ENCODE results near the gene RANBP9. TPM values are rescaled to one million over a fixed set of nuclear protein-coding genes. Genes with fewer than 3 reads are reported as not detected.

RANBP9 gene
- total RNA-seq, 4 donors from 2014 or later, result 28.8 to 35.6 (median 32.3) TPM

DNA sequence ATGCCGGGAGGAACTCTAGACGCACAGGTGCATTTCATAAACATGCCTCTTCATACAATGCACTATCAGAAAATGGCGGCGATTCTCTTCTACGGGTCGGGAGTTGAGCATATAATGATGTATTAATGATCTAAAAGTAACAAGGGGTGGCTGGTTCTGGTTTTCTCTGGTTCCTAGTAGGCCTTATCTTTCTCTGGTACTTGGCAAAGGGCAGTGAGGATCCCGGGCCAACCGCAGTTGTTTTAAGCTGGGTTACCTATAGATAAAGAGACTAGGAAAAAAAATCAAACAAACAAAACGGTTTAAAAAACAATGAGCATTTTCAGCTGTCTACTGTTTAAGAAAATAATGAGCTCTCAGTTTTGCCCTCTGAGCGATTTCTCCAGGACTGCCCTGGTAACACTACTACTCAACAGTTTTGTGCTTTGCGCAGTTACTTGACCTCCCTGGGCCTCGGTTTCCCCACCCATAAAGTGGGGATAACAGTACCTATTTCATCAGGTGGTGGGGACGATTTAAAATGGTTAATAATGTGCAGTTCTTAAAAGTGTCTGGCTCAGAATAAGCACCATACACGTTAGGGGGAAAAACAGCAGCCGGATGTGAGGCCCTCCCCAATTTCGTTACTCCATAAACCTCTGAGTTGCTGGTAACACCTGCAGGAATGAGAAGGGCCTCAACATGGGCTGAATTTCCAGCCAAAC is 138.5 kb downstream of the RANBP9 start:
- ATAC-seq (ENCODE audit: low FRiP score) (no peak), DNase-seq (ENCODE audit: low spot score) (no peak)
- TF ChIP-seq, protein P1, sequence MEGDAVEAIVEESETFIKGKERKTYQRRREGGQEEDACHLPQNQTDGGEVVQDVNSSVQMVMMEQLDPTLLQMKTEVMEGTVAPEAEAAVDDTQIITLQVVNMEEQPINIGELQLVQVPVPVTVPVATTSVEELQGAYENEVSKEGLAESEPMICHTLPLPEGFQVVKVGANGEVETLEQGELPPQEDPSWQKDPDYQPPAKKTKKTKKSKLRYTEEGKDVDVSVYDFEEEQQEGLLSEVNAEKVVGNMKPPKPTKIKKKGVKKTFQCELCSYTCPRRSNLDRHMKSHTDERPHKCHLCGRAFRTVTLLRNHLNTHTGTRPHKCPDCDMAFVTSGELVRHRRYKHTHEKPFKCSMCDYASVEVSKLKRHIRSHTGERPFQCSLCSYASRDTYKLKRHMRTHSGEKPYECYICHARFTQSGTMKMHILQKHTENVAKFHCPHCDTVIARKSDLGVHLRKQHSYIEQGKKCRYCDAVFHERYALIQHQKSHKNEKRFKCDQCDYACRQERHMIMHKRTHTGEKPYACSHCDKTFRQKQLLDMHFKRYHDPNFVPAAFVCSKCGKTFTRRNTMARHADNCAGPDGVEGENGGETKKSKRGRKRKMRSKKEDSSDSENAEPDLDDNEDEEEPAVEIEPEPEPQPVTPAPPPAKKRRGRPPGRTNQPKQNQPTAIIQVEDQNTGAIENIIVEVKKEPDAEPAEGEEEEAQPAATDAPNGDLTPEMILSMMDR (IDR thresholded peaks at IDR 0.05), result no peak

DNA sequence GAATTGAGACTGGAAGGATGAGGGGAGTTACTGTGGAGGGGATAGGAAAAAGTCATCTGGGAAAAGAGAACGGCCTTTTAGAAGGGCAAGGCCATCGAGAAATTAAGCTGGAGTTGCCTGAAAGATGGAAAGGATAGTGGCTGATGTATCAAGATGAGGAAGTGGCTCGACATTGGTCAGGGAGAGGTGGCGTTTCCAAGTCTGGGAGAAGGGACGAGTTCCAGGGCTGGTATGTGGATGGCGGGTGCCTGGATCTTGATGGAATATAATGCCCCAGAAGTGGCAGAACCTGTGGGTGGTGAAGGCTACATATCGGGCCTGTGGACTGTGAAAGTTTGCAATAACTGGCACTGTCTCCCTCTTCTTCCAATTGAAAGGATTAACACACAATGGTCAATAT is 139.4 kb downstream of the RANBP9 start:
- no peak for ATAC-seq (ENCODE audit: low FRiP score)
- TF ChIP-seq, protein P1 (IDR thresholded peaks at IDR 0.05), result no peak
- DNase-seq (ENCODE audit: low spot score), result no peak

Other genes starting within 250 kb of the RANBP9 start
- gene GFOD1, start 224.2 kb downstream of the RANBP9 start, total RNA-seq, result 10 to 100 TPM; 12.2 to 78.2 (median 45.7) TPM
- gene SIRT5, start 137.2 kb downstream of the RANBP9 start, total RNA-seq, result 10 to 100 TPM in 2 of 4 donors, 1 to 10 TPM in 2; 6.0 to 16.9 (median 9.7) TPM
- gene NOL7, start 96.5 kb downstream of the RANBP9 start, total RNA-seq, result 10 to 100 TPM; 63.5 to 87.1 (median 77.7) TPM
- 10 to 100 TPM in 3 of 4 donors, 1 to 10 TPM in 1; 7.7 to 12.3 (median 11.8) TPM for gene MCUR1, start 102.7 kb upstream of the RANBP9 start, total RNA-seq
- gene RNF182, start 213.1 kb upstream of the RANBP9 start, total RNA-seq, result 1 to 10 TPM in 2 of 4 donors, under 1 TPM in 1, not detected in 1; 0.96 to 2.1 (median 1.9) TPM

All from omental fat pad (tissue), 4 donors.